G401.6 (cell line): ENCODE data around the gene GOLGA8K.
"Not testable (repeated sequence)": the region's sequence is repeated elsewhere in the genome, so short reads cannot be mapped to it uniquely, and the experiment has no call there.

Experiments used
- FAIRE-seq: peaks from 2 replicates; lab custom pipeline; 2012; peaks lifted over from hg19 to GRCh38; lab: Jason Lieb, UNC

The GOLGA8K gene

DNA sequence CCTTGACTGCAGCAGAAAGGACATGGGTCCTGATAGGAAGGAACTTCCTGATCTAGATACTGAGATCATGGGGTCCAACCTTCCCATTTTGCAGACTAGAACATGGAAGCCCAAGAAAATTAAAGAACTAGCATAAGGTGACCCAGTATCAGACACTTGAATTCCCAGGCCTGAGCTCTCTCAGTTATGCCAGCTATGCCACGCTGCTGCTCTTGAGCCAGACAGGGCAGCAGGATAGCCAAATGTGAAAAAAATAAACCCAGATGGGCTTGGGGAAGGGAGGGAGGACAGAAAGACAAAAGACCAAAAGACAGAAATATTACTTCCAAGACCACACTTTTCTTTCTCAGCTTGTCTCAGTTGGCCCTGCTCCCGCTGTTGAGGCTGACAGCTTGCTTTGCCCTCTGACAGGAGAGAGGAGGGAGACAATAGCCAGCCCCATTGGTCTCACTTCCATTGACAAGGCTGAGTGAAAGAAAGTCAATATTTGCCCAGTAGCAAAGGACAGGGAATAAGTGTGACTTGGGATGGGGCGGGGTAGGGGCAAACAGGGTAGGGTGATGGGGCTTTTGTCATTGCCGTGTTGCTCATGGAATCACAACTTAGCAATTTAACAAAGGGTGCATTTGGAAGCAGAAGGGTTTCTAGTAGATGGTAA, 52.4 kb downstream of the GOLGA8K start:
- not testable (repeated sequence) for FAIRE-seq

DNA sequence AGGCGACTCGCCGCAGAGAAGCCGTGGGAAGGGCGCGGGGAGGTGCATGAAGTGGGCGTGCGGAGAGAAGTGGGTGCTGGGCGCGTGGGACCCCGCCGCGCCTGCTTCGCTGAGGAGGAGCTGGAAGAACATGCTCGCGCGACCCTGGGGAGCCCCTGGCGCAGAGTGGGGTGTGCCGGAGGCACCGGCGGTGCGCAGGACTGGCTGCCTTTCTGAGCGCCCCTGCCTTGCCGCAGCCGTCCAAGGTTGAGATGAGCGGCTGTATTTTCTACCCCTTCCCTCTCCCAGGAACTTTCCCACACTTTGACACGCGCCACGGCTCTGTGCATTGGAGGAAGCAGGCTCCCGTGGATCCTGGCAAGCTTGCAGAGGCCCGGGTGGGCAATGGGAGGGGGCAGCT, 56.1 kb downstream of the GOLGA8K start:
- not testable (repeated sequence) for FAIRE-seq

GRCh38 chr15:32345978-32346547, 57.0 kb downstream of the GOLGA8K start:
- FAIRE-seq = not testable (repeated sequence)

- not testable (repeated sequence) for FAIRE-seq
Measured at GRCh38 chr15:32343921-32344320, 59.2 kb downstream of the GOLGA8K start.
